ENCODE data around the gene AGBL1.
"Not testable (repeated sequence)": the region's sequence is repeated elsewhere in the genome, so short reads cannot be mapped to it uniquely, and the experiment has no call there.

AGBL1 gene

DNA sequence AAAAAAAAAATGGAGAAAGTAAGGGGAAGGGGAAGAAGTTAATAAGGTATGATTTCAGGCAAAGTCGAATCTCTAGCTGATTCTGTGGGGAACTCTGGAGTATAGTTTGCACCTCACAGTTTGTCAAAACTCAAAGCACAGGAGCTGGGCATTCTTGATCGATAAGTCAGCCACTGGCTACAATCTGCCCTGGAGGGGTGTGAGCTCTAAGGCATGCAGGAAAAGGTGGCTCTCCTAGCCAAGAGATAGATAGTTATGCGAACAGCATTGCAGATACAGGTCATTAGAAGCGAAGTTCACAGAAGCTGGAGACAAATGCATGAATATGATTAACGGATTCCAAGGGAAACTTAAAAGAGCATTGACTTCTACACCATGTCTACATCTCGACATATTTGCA lies 952.6 kb downstream of the AGBL1 start:
- no peak for DNase-seq

GRCh38 chr15:87033056-87033455 lies 953.4 kb downstream of the AGBL1 start:
- DNase-seq: no peak

DNA sequence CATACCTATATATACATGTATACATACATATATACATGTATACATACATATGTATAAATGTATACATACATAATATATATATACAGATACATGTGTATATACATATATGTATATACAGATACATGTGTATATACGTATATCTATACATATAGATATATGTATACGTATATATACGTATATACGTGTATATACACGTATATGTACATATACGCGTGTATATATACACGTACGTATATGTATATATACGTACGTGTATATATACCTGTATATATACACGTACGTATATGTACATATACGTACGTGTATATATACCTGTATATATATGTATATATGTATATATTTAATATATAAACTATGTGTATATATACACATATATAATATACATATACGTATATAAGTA lies 955.2 kb downstream of the AGBL1 start:
- DNase-seq: no peak

GRCh38 chr15:87038404-87038803 lies 958.7 kb downstream of the AGBL1 start:
- no peak for DNase-seq

GRCh38 chr15:87042619-87043018 lies 962.9 kb downstream of the AGBL1 start:
- not testable (repeated sequence) for DNase-seq

DNA sequence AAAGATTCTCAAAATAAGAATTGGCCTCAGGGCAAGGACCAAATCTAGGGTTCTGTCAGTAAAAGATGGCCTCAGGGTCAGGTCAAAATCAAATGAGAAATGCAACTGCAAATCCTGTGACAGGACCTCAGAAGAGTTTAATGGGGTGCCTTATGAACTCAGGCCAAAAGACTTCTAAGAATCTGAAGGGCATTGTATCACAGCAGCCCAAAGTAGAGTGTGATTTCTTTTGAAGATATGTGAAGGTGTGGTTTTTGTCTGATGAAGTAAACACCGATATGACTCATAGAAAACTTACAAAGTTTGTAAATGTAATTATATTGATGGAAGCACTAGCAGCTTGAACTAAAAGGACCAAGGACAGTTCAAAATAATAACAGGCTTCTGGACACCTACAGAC lies 966.1 kb downstream of the AGBL1 start:
- no peak for DNase-seq

DNA sequence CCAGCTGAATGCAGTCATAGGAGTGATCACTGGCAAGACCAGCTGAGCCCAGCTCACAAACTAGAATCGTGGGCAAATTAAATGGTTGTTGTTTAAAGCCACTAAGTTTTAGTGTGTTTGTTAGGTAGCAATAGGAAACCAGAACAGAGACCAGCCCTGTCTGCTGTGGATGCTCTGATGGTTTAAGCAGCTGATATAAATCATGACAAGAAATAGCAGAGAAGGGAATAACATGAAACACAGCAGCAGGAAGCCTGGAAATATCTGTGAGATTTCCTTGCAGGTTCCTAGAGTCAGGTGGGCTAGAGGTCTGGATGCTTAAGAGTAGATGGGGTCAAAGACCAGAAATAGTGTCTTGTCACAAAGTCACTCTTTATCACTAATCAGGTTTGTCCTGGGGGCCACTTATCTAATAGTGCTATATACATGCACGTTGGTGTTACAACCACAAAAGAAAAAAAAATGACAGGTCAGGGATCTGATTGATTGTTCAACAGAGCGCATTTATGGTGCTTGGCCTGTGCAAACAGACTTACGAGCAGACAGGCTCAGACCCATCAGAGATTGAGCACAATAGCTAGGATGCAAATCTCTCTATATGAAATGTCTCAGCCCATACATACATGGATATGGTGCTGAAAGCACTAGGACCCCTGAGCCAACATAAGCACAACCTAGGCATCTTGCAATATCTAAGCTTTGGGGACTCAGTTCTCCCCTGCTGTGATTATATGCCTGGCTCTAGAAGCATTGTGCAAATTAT lies 967.7 kb downstream of the AGBL1 start:
- DNase-seq: no peak

All from DMS79 (cell line).